Fibroblast of lung (primary cell): ENCODE results near the gene SYNDIG1.

Source experiments
- CTCF ChIP-seq, 2 donors: IDR thresholded peaks in 1 of 2; conservative IDR thresholded peaks in 1 of 2; 1 replicate in 1 of 2; 2 replicates in 1 of 2; pipeline ENCODE4 v1.5.1; 2011 to 2012; ENCODE audit warnings: low read length in 2 of 2, control low read depth in 1 of 2, inconsistent platforms in 1 of 2, low read depth in 1 of 2, mild to moderate bottlenecking in 1 of 2
- EZH2 ChIP-seq: IDR thresholded peaks from 2 replicates; pipeline ENCODE4 v1.5.1; 2012; ENCODE audit warnings: low read length, control low read depth, mild to moderate bottlenecking; ENCODE audit errors: missing control alignments

- TF ChIP-seq CTCF (conservative IDR thresholded peaks at IDR 0.05 in 1 of 2, IDR thresholded peaks at IDR 0.05 in 1 of 2; ENCODE audit: low read depth in 1 of 2, low read length in 2 of 2): no peak
- no peak for TF ChIP-seq EZH2
Measured at GRCh38 chr20:24488800-24489175, 19.4 kb downstream of the SYNDIG1 start.
